OCI-LY1 (cell line): ENCODE measurements around the gene OPHN1.

Source experiments
- EZH2 ChIP-seq: fragments of 200-600 bp; sonication (generic), shearing (Covaris generic); IDR thresholded peaks from 2 replicates; pipeline ENCODE4 v1.8.0; 2017; ENCODE audit warnings: borderline replicate concordance, mixed run types, mild to moderate bottlenecking, antibody characterized with exemption, low read length, moderate library complexity, mixed read lengths
- TF ChIP-seq, protein P1 (sequence below): fragments of 200-600 bp; sonication (generic), shearing (Covaris generic); IDR thresholded peaks from 2 replicates; pipeline ENCODE4 v1.5.1; 2017; ENCODE audit warnings: mild to moderate bottlenecking, antibody characterized with exemption, low read length, moderate library complexity, mixed read lengths

- TF ChIP-seq, protein P1, sequence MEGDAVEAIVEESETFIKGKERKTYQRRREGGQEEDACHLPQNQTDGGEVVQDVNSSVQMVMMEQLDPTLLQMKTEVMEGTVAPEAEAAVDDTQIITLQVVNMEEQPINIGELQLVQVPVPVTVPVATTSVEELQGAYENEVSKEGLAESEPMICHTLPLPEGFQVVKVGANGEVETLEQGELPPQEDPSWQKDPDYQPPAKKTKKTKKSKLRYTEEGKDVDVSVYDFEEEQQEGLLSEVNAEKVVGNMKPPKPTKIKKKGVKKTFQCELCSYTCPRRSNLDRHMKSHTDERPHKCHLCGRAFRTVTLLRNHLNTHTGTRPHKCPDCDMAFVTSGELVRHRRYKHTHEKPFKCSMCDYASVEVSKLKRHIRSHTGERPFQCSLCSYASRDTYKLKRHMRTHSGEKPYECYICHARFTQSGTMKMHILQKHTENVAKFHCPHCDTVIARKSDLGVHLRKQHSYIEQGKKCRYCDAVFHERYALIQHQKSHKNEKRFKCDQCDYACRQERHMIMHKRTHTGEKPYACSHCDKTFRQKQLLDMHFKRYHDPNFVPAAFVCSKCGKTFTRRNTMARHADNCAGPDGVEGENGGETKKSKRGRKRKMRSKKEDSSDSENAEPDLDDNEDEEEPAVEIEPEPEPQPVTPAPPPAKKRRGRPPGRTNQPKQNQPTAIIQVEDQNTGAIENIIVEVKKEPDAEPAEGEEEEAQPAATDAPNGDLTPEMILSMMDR = no peak
- no peak for TF ChIP-seq EZH2
These were observed 392.2 kb downstream of the OPHN1 start for GRCh38 chrX:68041110-68041509.
